CD4-positive, alpha-beta T cell treated with Interleukin-2 at 100 ng/mL for 4 hours (primary cell): ENCODE measurements around the gene CREB5.

ENCODE experiments used
- DNase-seq: peaks from one replicate; pipeline ENCODE4 v3.0.0-alpha.2; 2020; ENCODE audit warnings: low spot score

The CREB5 gene

DNA sequence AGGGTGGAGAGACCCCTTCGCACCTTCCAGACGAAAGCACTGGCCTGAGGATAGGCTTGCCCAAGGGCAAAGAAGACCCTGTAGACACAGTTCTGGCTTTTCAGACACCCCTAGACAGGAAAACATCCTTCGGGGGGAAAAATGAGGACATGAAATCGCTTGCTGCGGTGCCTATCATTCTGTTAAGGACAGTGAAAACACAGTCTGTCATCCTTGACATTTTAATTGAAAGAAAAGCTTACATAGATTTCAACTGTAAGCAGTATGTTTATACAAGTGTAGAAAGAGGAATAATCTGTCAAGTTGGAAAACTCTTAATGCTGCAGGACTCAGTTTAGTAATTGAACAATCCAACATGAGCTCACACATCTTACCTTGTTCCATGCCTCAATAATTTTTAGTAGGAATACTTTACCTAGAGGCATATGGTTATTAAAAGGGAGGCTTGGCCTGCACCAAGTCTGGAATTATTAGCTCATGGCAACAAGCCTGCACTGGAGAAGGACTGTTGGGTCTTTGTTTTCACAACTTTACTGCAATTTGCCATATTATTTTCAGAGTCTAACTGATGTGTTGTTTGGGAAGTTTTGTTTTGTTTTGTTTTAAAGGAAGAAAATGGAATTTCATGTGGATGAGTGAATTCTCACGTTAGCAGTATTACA, 302.3 kb downstream of the CREB5 start:
- DNase-seq = no peak

- DNase-seq = no peak
These were observed 305.2 kb downstream of the CREB5 start for GRCh38 chr7:28717445-28718054.

DNA sequence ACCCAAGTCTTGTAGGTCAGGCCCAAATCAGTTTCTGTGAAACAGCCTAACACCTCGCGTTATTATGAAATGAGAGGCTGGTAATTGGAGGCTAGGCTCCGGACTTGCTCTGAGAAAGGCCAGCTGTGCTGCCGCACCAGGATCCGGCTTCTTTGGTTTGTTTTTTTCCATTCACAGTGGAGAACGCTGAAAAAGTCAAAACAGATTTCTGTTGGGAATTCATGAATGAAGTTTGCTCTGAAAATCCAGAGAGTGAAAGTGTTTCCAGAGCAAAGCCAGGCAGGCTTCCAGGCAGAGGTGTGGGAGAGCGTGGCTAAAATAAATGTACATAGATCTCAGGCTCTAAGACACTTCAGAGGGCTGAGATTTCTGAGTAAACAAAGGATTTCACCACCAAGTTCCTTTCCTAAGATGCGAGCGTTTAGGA, 305.8 kb downstream of the CREB5 start:
- no peak for DNase-seq

DNA sequence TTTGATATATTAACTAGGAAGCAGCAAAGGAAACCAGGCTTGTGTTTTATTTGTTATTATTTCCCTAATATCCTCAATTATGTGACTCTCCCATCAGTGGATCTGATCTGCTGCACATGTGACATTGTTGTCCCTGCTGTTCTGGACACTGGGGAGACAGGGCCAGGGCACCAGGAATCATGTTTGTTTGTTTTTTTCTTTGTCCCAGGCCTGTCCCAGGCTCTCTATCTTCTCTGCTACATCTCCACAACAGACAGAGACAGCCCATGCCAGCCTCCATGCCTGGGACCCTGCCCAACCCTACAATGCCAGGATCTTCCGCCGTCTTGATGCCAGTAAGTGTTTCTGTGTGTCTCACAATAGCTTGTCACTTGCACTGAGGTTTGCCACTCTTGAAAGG, 306.2 kb downstream of the CREB5 start:
- DNase-seq = no peak

- no peak for DNase-seq
These were observed 310.4 kb downstream of the CREB5 start for GRCh38 chr7:28722684-28723083.

DNA sequence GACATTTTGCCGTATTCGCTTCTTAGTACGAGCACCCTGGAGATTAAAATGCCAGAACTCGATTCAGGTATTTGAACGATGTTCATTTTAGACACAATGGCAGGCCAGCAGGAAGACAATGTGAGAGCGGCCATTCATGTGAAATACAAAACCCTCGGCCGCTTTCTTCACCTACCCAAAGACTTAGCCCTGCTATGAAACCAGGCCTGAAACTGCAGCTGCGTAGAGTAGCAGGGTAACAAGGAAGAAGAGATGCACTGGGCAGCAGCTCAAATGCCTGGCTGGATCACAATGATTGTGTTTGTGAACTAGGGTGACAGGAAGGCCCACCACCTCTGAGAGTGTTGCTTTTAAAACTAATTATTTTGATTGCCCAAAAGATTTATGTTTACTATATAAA, 311.0 kb downstream of the CREB5 start:
- no peak for DNase-seq

DNA sequence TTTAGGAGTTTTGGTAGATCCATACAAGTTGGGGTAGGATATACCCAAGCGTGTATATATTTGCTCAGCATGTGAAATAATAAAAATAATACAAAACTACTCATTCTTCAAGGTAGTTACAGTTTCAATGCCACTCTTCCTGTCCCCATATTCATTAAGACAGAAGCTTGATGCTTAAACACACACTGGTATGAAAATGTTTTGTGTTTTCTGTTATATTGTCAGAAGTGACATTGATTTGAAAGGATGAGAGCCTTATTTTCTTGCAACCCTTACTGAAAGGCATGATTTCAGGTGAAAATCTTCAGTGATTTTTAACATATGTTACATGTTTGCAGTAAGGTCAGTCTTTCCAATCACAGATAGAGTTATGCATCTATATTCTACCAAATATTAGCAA, 312.2 kb downstream of the CREB5 start:
- no peak for DNase-seq

- no peak for DNase-seq
These were observed 312.8 kb downstream of the CREB5 start for GRCh38 chr7:28725045-28725642.

DNA sequence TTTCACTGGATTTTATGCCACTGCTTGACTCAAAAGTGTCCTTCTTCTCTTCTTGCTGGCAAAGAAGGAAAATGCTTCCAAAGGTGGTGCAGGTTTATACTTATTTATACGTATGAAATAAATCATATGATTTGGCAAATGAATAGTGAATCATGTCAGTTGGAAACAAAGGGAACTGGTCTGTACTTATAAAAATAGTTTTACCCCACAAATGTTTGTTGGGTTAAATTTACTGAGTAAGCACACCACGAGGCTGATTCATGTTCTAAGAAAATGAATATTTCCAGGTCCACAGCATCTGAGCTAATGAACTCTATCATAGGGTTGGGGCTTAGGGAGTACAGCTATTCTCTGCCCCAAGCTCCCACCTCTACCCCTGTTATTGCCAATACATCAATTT, 313.6 kb downstream of the CREB5 start:
- DNase-seq = no peak

DNA sequence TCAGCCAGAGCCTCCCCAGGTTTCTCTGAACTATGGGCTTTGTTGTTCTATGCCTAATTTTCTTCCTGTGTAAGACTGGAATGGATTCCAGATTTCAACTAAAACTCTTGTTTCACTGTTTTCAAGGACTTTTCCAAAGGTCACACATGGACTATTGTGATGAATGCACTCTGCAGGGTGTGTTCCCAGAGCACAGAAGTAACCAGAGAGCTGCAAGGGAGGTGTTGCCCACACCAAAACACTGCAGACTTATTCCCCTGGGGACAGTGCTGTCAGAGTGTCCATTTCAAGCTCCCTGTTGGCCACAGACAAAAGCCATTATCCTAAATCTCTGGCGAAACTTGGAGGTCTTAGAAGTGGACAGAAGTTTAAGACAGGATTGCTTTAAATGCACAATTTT, 314.2 kb downstream of the CREB5 start:
- DNase-seq = no peak

DNA sequence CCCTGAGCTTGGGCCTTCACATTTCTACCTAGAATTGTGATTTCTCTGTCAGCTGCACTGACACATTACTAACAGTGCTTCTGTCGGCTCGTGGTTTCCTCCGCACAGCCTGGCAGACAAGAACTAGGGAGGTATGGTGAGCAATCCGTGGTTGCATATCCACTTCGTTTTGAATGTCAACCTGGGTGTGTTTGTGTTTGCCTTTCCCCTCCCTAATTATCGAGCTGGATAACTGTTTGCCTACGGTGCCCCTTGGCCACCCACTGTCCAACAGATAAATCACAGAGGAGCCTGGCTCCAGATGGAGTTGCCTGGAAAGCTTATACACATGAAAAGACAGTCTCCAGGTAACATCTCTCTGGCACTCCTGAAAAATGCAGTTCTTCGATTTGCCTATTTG, 317.0 kb downstream of the CREB5 start:
- DNase-seq = no peak

- no peak for DNase-seq
These were observed 317.4 kb downstream of the CREB5 start for GRCh38 chr7:28729727-28730126.

DNA sequence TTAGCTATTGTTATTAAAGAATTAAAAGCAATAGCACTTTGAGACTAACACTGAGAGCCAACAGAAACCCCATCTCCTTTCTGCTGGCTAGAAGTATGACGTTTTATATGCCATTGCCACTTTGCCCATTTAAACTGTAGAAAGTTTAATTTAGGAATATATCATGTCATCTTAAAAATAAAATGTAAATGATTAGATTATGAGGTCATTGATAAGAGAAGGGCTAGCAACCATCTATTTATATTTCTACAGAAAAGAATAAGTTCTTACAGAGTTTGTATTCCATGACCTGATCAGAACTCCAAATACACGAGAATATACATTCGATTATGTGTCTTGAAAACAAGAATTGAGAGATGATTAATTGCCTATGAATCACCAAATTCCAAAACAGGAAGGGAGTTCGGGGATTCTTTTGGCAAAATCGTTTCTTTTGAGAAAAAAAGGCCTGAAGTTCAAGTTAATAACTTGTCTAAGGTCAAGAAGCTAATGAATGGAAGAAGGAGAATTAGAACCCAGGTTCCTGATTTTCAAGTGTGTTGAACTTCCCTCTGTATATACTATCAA, 318.9 kb downstream of the CREB5 start:
- no peak for DNase-seq

- DNase-seq = no peak
These were observed 320.0 kb downstream of the CREB5 start for GRCh38 chr7:28732071-28732869.

GRCh38 chr7:28733035-28733434, 320.7 kb downstream of the CREB5 start:
- no peak for DNase-seq

GRCh38 chr7:28738412-28738811, 326.1 kb downstream of the CREB5 start:
- no peak for DNase-seq

GRCh38 chr7:28739128-28739527, 326.8 kb downstream of the CREB5 start:
- no peak for DNase-seq

DNA sequence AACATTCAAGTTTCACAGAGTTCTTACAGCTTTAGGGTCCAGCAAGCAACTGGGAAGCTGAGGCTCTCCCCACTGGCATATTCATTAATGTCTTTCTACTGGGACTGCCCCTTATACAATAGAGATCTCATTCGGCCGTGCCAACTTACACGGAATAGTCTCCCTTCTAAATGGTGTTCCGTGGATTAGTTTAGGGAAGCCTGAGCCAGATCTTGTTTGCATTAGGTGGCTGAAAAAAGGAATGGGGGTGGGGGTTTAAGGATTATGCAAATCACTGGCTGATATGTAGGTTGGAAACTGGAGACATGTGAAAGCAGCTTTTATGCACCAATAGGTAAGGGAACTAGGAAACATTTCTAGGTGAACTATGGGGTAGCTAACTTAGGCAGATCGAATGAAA, 327.5 kb downstream of the CREB5 start:
- DNase-seq = no peak

- no peak for DNase-seq
These were observed 332.6 kb downstream of the CREB5 start for GRCh38 chr7:28744951-28745350.

GRCh38 chr7:28745351-28745750, 333.0 kb downstream of the CREB5 start:
- no peak for DNase-seq

- DNase-seq = no peak
These were observed 335.1 kb downstream of the CREB5 start for GRCh38 chr7:28747404-28747803.

GRCh38 chr7:28747854-28748253, 335.5 kb downstream of the CREB5 start:
- no peak for DNase-seq

GRCh38 chr7:28748346-28748745, 336.0 kb downstream of the CREB5 start:
- no peak for DNase-seq
